Lower lobe of right lung (tissue), 2 donors: ENCODE results near the gene KCNN1. TPM values are rescaled to one million over a fixed set of nuclear protein-coding genes. Genes with fewer than 3 reads are reported as not detected.

Experiments
- ATAC-seq, 2 donors: fragments of 200-7000 bp; cut with Tn5 transposase; one replicate each; pipeline ENCODE4 v1.9.1; 2020 to 2022; ENCODE audit warnings: mild to moderate bottlenecking in 2 of 2, moderate library complexity in 2 of 2
- DNase-seq: peaks from one replicate; pipeline ENCODE4 v3.0.0-alpha.2; 2020
- H3K27ac ChIP-seq: fragments of 200-600 bp; one replicate; pipeline ENCODE4 v1.8.0; 2022
- H3K27me3 ChIP-seq: fragments of 200-600 bp; one replicate; pipeline ENCODE4 v1.8.0; 2022; ENCODE audit warnings: low read depth
- H3K36me3 ChIP-seq: fragments of 200-600 bp; one replicate; pipeline ENCODE4 v1.8.0; 2022; ENCODE audit warnings: mild to moderate bottlenecking
- H3K4me1 ChIP-seq: fragments of 200-600 bp; one replicate; pipeline ENCODE4 v1.8.0; 2022
- H3K4me3 ChIP-seq: fragments of 200-600 bp; one replicate; pipeline ENCODE4 v1.8.0; 2022; ENCODE audit warnings: mild to moderate bottlenecking
- H3K9me3 ChIP-seq: fragments of 200-600 bp; one replicate; pipeline ENCODE4 v1.8.0; 2022
- CTCF ChIP-seq: fragments of 200-600 bp; IDR thresholded peaks from one replicate; pipeline ENCODE4 v1.8.0; 2022; ENCODE audit warnings: antibody characterized with exemption, mild to moderate bottlenecking
- intact Hi-C: fragments of 100-400 bp; cut with DNase I; formaldehyde crosslinking; loops from one replicate; pipeline ENCODE4 v1.11.0; 2022
- total RNA-seq: library from RNA; stranded (reverse); fragmentation: NEBNext Ultra II Directional; extraction: Animal tissue kit (Norgen Biotek cat#: 25700); gene quantifications from one replicate; pipeline ENCODE4 v1.2.1, GENCODE V29; 2021
- donor health status: DM: no; HTN: yes; CAD: no; lungs with severe emphysema.

The KCNN1 gene
- total RNA-seq, 1 donor from 2014 or later = not detected

- Histone ChIP-seq H3K27ac (peak overlapping the region; percentile 86), H3K36me3 (peaks cover 41% of the 10 kb centered on the region), H3K4me3 (peak overlapping the region; percentile 72), H3K4me1 (peaks cover 39% of the 10 kb centered on the region), H3K27me3 (no peaks in the 10 kb centered on the region), H3K9me3 (no peaks in the 10 kb centered on the region)
- peak; percentile 90 for DNase-seq
- peak; percentile 99 for TF ChIP-seq CTCF
- intact Hi-C loops = loop anchor here (5.0 kb wide), 1 partner anchor 50 kb away; no protein-coding TSS in a partner anchor
- peak; percentile 90 to 92 for ATAC-seq
Observed at GRCh38 chr19:18007044-18007916, 40.4 kb downstream of the KCNN1 start.

- H3K36me3 ChIP-seq = peaks cover 47% of the 10 kb centered on the region
- DNase-seq (peak; percentile 92), ATAC-seq (peak; percentile 95 to 96)
- H3K4me3 ChIP-seq = peak within 1 kb of the TSS; percentile 72
- H3K9me3 ChIP-seq = no peaks in the 10 kb centered on the region
- no peaks in the 10 kb centered on the region for H3K27me3 ChIP-seq
- TF ChIP-seq CTCF = no peak
- intact Hi-C loops = loop anchor here (5.0 kb wide), 1 partner anchor 49 kb away; no protein-coding TSS in a partner anchor
- H3K27ac ChIP-seq = peak within 1 kb of the TSS; percentile 86
- peaks cover 40% of the 10 kb centered on the region for H3K4me1 ChIP-seq
Observed at GRCh38 chr19:18007917-18008673, 41.2 kb downstream of the KCNN1 start, which contains the start of gene ARRDC2. TSS of gene ARRDC2 (plus strand) at chr19:18008170. CDS start at chr19:18008311, 141 bp downstream.

- peak overlapping the region; percentile 72 for H3K4me3 ChIP-seq
- TF ChIP-seq CTCF = no peak
- no peaks in the 10 kb centered on the region for H3K9me3 ChIP-seq
- peaks cover 43% of the 10 kb centered on the region for H3K4me1 ChIP-seq
- H3K27me3 ChIP-seq = no peaks in the 10 kb centered on the region
- no peak for ATAC-seq
- peak overlapping the region; percentile 86 for H3K27ac ChIP-seq
- DNase-seq = no peak
- intact Hi-C loops = loop anchor here (5.0 kb wide), 1 partner anchor 48 kb away; no protein-coding TSS in a partner anchor
- H3K36me3 ChIP-seq = peaks cover 51% of the 10 kb centered on the region
Observed at GRCh38 chr19:18008814-18009213, 41.9 kb downstream of the KCNN1 start.

GRCh38 chr19:18009412-18010066, 42.6 kb downstream of the KCNN1 start:
- Histone ChIP-seq H3K4me3 (peak overlapping the region; percentile 72), H3K27me3 (no peaks in the 10 kb centered on the region), H3K36me3 (peaks cover 57% of the 10 kb centered on the region), H3K27ac (peak overlapping the region; percentile 86), H3K4me1 (peaks cover 45% of the 10 kb centered on the region), H3K9me3 (no peaks in the 10 kb centered on the region)
- ATAC-seq (no peak), DNase-seq (no peak)
- intact Hi-C loops = loop anchor here (5.0 kb wide), 1 partner anchor 48 kb away; no protein-coding TSS in a partner anchor
- TF ChIP-seq CTCF = no peak

- DNase-seq = no peak
- Histone ChIP-seq H3K27me3 (no peaks in the 10 kb centered on the region), H3K36me3 (peaks cover 63% of the 10 kb centered on the region), H3K27ac (peak overlapping the region; percentile 86), H3K4me3 (peak overlapping the region; percentile 72), H3K4me1 (peaks cover 48% of the 10 kb centered on the region), H3K9me3 (no peaks in the 10 kb centered on the region)
- no peak for TF ChIP-seq CTCF
- ATAC-seq = no peak
- intact Hi-C loops = no loop called here
Observed at GRCh38 chr19:18010149-18010548, 43.2 kb downstream of the KCNN1 start.
